ENCODE measurements around the gene SLC43A3. TPM values are rescaled to one million over a fixed set of nuclear protein-coding genes. Genes with fewer than 3 reads are reported as not detected.
A peak's percentile ranks its signal among the peaks of the same experiment; 100 is the strongest.

The SLC43A3 gene
- total and polyA plus RNA-seq, 2 of the 4 experiments (the other 2 are of a cell fraction): 12.7 to 21.1 TPM

- Histone ChIP-seq H3K18ac (ENCODE audit: low read depth, low read length) (no peak overlapping the region), H3K23ac (ENCODE audit: low read depth, low read length) (0 out of 2 replicates have a peak overlapping the region, but pooled peaks have one; percentile 60), H2BK15ac (ENCODE audit: low read depth, low read length) (no peak overlapping the region), H3K14ac (replicated peaks; ENCODE audit: low read depth, low read length) (no peak overlapping the region), H3K4me2 (ENCODE audit: low read depth, low read length) (peak overlapping the region; percentile 90), H3K4ac (ENCODE audit: low read depth, low read length) (no peak overlapping the region), H3K9me3 (ENCODE audit: control insufficient read depth, insufficient read depth, low read length) (no peaks in the 10 kb centered on the region), H4K91ac (ENCODE audit: insufficient read depth, low read depth, low read length) (no peak overlapping the region), H2BK120ac (ENCODE audit: low read depth, low read length) (no peak overlapping the region), H2AFZ (replicated peaks; ENCODE audit: low read length, poor library complexity) (peak overlapping the region; percentile 85), H2BK5ac (ENCODE audit: low read depth, low read length, poor library complexity, severe bottlenecking) (no peak overlapping the region), H3K79me1 (ENCODE audit: low read depth in 1 of 2, low read length in 2 of 2) (no peaks in the 10 kb centered on the region), H3K4me3 (ENCODE audit: insufficient read depth, low read depth, low read length) (peak overlapping the region; percentile 39), H3K27me3 (ENCODE audit: control insufficient read depth, insufficient read depth, low read length) (peaks cover 54% of the 10 kb centered on the region), H4K8ac (ENCODE audit: low read depth in 2 of 2, low read length in 2 of 2) (no peak overlapping the region), H3K56ac (ENCODE audit: extremely low read depth, insufficient read depth, low read length) (no peak overlapping the region), H3K9ac (ENCODE audit: low read depth, low read length) (no peak overlapping the region), H4K5ac (ENCODE audit: low read depth, low read length) (no peak overlapping the region), H4K20me1 (ENCODE audit: insufficient read depth, low read length) (no peaks in the 10 kb centered on the region), H3K4me1 (ENCODE audit: control insufficient read depth, insufficient read depth, low read length) (peaks cover 3% of the 10 kb centered on the region; the same call in 1 of the 2 replicates), H3K27ac (ENCODE audit: insufficient read depth, low read length) (no peak overlapping the region), H2AK5ac (ENCODE audit: low read depth, low read length) (no peak overlapping the region), H2BK20ac (ENCODE audit: low read depth, low read length) (no peak overlapping the region), H2AK9ac (replicated peaks; ENCODE audit: low read depth, low read length, poor library complexity) (no peak overlapping the region), H3K9me1 (ENCODE audit: insufficient read depth, low read length) (0 out of 2 replicates have a peak, but pooled peaks cover under 1% of the 10 kb centered on the region), H3K36me3 (ENCODE audit: control insufficient read depth, insufficient read depth, low read length) (no peaks in the 10 kb centered on the region)
- ATAC-seq (ENCODE audit: low read depth) (peak; percentile 46), DNase-seq (peak; percentile 11)
- CTCF ChIA-PET: interaction anchor here (0.7 to 3.9 kb wide), 11 partner anchors 15 to 151 kb away, joined by 3 to 22 read pairs (median 4); no protein-coding TSS in a partner anchor
- POLR2A ChIA-PET (ENCODE audit: unreplicated experiment): interaction anchor here (0.6 kb wide), 3 partner anchors 68 to 186 kb away, joined by 3 to 4 read pairs (median 3); no protein-coding TSS in a partner anchor
- BruUV-seq (replicated peaks): no TSS peak
- TF ChIP-seq POLR2A (IDR thresholded peaks at IDR 0.05; ENCODE audit: low read depth, low read length) (no peak), CTCF (conservative IDR thresholded peaks at IDR 0.05; ENCODE audit: low read depth, low read length) (peak; percentile 61), CEBPB (IDR thresholded peaks at IDR 0.05; ENCODE audit: low read depth, low read length) (no peak), NFE2L2 (IDR thresholded peaks at IDR 0.05; ENCODE audit: low read depth, low read length) (no peak), SMC3 (IDR thresholded peaks at IDR 0.05; ENCODE audit: low read depth, low read length) (peak; percentile 52), RAD21 (IDR thresholded peaks at IDR 0.05; ENCODE audit: low read length) (peak; percentile 54)
- intact Hi-C loops (cut with micrococcal nuclease): loop anchor here (5.0 to 10.0 kb wide), 2 partner anchors 614 to 1054 kb away; no protein-coding TSS in a partner anchor
- in situ Hi-C loops (cut with MboI; ENCODE audit: low sequenced_read_pairs): loop anchor here (5.0 to 10.0 kb wide), 2 partner anchors 69 to 186 kb away; partner anchors contain the start of gene YPEL4
- dilution Hi-C loops (cut with HindIII; ENCODE audit: low sequenced_read_pairs, unreplicated experiment): no loop called here
- 1% methylated on average over 15 of the region's 44 CpGs; no CpG with 5 or more reads in 1 of the 2 experiments for WGBS, 2 experiments (ENCODE audit: extremely low coverage in 2 of 2, insufficient read length in 1 of 2)
Measured at GRCh38 chr11:57458410-57459163, 31.7 kb upstream of the SLC43A3 start.

All from IMR-90 (cell line).